Measurements from ENCODE around the gene KIAA1958. TPM values are rescaled to one million over a fixed set of nuclear protein-coding genes. Genes with fewer than 3 reads are reported as not detected.

KIAA1958 gene
- total RNA-seq (2022; extraction: Qiagen RNA extraction) = 1.8 to 2.4 TPM (median 2.2 TPM) in 5 replicates

GRCh38 chr9:112486221-112487007 lies at the start of gene KIAA1958:
KIAA1958 (plus strand) TSS chr9:112486827; CDS start chr9:112574081, 87,254 bp downstream.

GRCh38 chr9:112717661-112718331 lies 231.2 kb downstream of the KIAA1958 start, which contains the start of gene INIP:
INIP (minus strand) TSS chr9:112718117; CDS start chr9:112716485, 1,632 bp downstream.

Other genes with a start within 250 kb of the KIAA1958 start
- gene PTBP3, start 153.2 kb upstream of the KIAA1958 start, total RNA-seq (2022; extraction: Qiagen RNA extraction) = 27.1 to 41.0 TPM (median 31.8 TPM) in 5 replicates
- 24.1 to 26.5 TPM (median 25.1 TPM) in 5 replicates for gene HSDL2, start 106.7 kb upstream of the KIAA1958 start, total RNA-seq (2022; extraction: Qiagen RNA extraction)
- 14.5 to 27.9 TPM (median 15.4 TPM) in 5 replicates for gene INIP, start 231.3 kb downstream of the KIAA1958 start, total RNA-seq (2022; extraction: Qiagen RNA extraction)